SK-N-DZ (cell line): ENCODE results near the gene CMC2.

Experiments used
- DNase-seq: peaks from one replicate; pipeline ENCODE4 v3.0.0-alpha.2; 2015; ENCODE audit warnings: low spot score

CMC2 gene

DNA sequence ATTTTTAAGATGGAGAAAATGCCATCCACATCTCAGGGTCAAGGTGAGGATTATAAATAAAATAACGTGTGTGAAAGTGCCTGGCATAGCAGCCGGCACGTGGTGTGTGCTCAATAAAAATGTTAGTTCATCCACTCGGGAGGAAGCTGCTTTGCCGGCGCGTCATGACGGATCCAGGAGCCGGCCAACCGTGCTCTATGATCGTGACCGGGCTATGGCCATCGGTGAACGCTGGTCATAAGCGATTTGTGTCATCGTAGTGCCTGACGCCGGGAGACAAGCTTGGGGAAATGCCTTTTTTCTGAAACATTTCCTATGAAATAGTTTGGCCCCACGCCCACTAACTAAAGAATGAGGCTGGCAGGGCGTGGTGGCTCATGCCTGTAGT is 74.0 kb downstream of the CMC2 start:
- no peak for DNase-seq

- peak; percentile 69 for DNase-seq
Measured at GRCh38 chr16:80931801-80932707, 74.6 kb downstream of the CMC2 start.

DNA sequence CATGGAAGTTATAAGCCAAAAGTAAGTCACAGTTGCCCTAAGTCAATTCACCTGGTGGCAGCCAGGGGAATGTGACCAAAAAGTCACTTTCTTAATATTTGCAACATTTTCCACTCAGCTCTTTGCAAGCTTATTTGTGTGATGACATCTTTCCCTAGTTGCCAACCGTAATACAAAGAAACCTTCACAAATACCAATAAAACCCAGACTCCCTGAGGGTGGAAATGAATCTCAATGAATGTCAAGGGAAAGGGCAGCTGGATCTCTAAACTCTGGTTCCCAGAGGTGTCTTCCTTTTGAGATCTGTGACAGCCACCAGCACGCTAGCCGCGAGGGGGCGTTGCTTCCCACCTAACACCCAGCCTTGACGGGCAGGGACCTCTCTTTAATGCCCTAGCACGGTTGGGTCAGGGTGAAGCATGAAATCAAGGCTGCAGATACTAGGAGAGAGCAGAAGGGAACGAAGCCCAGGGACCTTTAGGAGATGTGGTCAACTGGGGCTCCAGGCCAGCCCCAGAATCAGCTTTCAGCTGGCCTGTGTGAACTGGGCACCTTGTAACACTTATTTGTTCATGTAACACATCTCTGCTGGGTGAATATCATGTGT is 82.2 kb downstream of the CMC2 start:
- peak; percentile 60 for DNase-seq

DNA sequence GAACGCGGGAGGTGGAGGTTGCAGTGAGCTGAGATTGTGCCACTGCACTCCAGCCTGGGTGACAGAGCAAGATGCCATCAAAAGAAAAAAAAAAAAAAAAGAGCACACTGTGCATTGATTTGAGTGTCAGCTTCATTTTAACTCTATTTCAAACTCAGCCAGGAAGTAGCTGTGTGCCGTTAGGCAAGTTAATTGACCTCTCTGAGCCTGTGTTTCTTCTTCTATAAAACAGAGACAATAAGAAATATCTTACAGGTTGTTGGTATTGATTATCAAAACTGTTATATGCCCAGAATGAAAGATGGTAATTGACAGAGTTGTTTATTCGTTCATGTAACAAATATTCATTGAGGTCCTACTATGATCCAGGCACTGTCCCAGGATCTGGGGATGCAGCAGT is 83.3 kb downstream of the CMC2 start:
- no peak for DNase-seq
